ENCODE results near the gene PIGQ.

Gene PIGQ

DNA sequence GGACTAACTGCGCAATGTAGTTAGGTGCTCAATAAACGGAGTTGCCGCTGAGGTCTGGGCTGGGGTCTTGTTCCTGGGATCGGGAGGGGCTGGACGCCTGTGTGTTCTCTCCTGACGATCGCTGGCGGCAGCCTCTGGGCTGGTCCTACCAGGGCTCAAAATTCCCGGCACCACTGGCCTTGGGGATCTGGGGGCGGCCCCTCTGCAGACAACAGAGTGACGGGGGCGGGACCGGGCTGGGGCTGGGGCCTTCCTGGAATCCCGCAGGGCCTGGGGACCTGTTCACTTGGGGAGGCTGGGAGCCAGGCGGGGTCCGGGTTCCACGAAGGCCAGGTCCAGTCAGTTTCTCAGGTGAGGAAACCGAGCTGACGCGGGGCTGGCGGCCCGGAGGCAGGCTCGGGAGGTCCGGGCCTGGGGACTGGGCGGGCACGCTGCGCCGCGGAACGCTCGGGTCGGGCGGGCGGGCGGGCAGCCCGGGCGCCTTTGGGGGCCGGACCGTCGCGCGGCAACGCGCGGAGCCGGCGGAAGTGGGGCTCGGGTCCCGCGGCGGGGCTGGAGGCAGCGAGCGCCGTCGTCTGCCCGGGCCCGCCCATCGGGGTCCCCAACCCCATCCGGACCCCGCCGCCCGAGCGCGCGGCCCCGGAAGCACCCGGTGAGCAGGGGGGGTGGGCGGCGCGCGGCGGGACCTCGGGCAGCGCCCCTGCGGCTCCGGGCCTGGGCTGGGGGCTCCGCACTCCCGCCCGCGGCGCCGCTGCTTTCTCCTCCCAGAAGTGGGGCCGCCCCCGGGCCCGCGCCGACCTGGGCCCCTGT is at the start of gene PIGQ:
PIGQ (plus strand) TSS at position 524 of the 810 bp plus-strand sequence. CDS start 4,107 bp downstream, outside the sequence.
- DNase-seq = peak; percentile 89

- DNase-seq = no peak
Observed at GRCh38 chr16:520847-521246, 48.9 kb upstream of the PIGQ start.

DNA sequence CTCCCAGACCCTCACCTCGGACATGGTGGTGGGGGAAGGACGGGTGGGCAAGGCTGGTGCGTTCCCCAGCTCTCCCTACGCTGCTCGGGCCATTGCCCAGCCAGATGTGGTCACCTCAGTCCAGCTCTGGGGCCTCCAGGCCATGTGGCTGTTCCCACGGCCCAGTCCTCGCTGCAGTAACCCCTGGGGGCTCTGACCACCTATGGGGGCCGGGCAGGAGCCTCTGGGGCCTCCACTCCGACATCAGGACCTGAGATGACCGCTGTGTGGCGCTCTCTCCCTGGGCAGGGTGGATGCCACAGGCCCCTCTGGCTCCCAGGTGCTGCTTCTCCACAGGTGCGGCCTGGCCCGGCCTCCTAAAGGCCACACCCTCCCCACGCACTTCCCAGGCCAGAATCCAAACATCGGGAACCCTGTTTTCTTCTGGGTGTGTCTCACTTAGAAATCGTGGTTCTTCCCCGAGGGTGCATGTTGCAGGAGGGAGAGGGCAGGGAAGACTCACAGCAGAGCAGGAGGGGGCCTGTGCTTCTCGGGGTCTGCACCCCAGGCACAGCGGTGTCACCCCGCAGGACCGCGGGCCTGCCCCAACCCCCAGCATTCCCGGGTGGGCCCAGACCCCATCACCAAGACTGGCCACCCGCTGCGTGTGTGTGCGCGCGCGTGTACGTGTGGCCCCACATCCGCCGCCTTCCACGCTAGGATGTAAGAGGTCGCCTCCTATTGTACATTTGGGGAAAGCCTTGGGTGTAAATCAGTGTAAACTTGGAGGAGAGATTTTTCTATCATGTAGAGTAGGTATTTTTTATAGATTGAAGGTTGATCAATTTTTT is 48.2 kb upstream of the PIGQ start:
- DNase-seq = no peak

DNA sequence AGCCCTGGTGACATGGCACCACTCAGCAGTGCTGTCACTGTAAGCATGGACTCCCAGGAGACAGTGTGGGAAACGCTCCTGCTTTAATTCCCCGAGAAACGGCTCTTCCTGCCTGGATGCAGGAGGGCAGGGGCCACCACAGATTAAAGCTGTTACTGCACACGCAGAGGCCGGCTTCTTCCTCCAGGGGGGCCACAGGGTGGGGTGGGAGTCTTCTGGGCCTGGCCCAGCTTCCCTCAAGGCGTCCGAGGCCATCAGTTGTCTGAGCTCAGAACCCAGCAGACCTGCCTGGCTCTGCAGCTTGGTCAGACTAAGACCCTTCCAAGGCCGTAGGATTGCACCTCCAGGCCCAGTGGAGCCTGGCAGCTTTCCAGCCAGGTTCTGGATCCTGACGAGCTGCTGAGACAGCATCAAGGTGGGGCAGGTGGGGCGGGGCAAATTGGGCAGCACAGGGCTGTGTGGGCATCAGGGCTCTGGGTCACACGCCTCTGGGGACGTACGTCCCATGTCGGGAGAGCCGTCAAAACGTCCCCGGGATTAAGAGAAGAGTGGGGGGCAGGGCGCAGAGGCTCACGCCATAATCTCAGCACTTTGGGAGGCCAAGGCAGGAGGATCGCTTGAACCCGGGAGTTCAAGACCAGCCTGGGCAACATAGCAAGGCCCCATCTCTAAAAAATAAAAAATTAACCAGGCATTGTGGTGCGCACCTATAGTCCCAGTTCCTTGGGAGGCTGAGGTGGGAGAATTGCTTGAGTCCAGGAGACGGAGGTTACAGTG is 47.3 kb upstream of the PIGQ start:
- DNase-seq = no peak

DNA sequence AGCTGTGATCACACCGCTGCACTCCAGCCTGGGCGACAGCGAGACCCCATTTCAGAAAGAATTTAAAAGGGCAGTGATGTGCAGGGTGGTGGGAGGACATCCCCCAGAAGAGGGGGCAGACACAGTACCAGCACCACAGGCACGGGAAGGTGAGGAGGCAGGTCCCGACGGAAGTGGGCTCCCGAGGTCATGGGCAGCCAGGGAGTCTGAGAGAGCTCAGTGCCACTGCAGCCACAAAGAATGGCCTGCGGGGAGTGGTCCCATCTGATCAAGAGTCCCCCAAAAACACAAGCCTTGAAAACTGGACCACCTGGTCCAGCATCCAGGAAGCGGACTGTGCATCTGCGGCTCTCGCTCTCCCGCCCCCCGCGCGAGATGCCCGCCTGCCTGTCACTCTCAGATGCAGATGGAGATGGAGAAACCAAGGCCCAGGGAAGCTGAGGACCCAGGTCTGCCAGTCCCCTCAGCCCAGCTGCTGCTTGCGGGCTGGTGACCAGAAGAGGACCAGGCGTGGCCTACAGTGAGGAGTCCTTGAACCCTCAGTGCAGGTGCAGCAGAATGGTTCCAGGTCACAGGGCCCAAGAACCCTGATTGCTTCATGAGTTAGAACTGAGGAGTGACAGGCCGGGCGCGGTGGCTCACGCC is 46.5 kb upstream of the PIGQ start:
- no peak for DNase-seq

- DNase-seq = no peak
Observed at GRCh38 chr16:524274-525040, 45.3 kb upstream of the PIGQ start.

DNA sequence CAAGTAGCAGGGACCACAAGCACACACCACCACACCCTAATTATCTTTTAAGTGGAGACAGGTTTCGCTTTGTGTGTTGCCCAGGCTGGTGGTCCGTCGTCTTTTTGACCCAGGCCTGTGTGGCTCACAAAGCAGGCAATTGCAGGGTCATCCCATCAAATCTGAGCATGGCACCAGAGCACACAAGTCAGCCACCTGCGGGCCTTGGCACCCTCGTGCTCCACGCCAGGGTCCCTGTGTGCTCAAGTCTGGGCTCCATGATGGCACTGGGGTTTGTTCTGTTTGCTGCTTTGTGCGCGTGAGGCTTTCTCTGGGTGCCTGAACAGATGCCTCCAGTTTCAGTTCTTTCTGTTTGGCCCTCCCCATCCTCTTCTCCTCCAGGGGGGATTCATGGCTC is 44.6 kb upstream of the PIGQ start:
- no peak for DNase-seq

- peak; percentile 88 for DNase-seq
Observed at GRCh38 chr16:525520-526180, 44.1 kb upstream of the PIGQ start.

DNA sequence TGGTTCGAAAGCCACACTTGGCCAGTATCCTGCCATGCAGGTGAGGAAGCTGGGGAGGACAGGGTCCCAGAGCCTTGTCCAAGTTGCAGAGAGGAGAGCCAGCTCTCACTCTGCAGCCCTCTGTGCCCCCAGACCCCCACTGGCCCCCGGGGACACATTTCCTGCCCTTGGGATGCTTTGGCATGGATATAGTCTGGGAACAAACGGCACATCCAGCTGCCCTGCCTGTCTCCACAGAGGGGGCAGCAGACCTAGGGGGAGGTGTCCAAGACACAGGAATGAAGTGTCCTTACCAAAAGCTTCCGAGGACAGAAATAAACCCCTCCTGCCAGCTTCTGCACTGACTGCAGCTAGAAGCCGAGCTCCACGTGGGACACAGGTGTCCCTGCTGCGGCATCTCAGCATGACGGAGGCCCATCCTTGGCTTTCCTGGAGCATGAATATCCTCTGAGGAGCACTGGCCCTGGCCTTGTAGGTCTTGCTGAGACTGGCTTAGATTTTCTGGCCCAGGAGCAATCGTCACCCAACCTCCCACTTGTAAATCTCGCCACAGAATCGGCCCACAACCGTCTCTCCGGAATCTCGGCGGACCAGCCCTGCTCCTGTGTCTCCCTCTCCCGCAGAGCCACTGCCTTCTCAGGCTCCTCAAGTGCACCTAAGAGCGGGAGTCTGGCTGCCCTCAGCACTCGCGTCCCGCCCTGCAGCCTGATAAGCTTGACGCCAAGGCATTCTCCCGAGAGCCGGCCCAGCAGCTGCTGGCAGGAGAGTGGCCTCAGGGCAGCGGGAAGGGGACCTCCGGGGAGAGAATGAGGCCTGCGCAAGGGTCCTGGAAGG is 43.4 kb upstream of the PIGQ start:
- no peak for DNase-seq

GRCh38 chr16:527015-527903 is 42.5 kb upstream of the PIGQ start, which contains the start of gene CAPN15:
CAPN15 (plus strand) TSS chr16:527712; CDS start chr16:546839, 19,127 bp downstream.
- peak; percentile 94 for DNase-seq

DNA sequence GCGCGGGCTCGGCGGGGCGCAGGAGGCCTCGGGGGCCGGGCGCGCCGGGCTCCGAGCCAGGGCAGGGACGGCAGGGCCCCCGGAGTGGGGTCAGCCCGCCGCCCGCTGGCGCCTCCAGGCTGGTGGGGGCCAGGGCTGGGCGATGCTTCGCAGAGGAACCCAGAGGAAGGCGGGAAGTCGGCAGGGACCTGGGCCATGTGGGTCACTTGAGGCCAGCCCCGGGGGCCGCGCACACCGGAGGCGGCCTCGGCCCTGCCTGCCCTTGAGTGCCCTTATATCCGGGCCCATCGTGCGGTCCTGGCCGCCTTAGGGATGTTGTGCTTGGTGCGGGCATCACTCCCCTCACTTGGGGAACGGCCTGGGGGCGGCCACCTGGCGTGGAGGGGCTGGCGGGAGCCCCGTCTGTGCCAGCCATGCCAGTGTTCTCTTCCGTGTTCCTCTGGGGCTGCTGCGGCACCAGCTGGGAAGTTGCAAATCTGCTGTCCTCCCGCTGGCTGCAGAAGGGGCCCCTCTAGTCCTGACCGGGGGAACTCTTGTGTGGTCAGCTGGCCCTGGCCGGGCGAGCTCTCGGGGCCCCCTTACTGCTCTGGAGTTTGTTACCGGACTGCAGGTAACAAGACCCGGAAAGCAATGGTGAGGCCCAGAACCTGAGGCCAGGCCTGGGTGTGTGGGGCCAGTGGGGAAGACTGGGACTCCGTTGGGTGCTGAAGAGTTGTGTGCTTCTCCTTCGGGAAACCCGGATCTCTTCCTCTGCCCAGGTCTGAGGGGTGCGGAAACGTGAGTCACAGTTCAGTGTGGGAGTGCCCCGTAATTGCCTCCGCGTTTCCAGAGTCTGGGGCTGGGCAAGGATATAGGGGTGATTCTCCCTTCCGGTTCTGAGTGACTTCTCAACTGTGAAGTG is 41.4 kb upstream of the PIGQ start:
- DNase-seq = peak; percentile 82

DNA sequence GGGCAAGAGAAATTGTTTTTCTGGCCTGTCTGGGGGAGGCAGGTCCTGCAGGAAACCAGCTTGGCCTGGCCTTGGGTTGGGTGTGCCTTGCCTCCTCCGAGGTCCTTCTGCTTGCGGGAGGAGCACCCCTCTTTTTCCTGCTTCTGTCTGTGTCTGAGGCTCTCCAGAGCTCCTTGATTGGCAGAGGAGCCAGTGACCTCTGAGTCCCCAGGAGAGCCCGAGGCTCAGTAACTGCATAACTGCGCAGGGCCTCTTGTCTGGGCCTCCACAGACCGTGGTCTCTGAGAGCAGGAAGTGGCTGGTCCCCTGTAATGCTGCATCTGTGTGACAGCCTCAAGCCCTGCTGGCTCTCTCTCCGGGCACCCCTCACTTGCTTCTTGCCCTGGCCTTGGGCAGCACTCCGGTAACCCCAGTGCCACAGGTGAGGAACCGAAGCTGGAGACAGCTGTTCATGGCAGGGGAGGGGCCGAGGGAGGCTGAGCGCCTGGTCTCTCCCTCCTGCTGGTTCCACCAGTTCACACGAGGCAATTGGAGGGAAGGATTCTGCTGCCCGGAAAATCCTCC is 40.7 kb upstream of the PIGQ start:
- no peak for DNase-seq

- DNase-seq = no peak
Observed at GRCh38 chr16:530111-530817, 39.5 kb upstream of the PIGQ start.

- no peak for DNase-seq
Observed at GRCh38 chr16:531494-532125, 38.2 kb upstream of the PIGQ start.

GRCh38 chr16:533391-534123 is 36.2 kb upstream of the PIGQ start:
- DNase-seq = no peak

- no peak for DNase-seq
Observed at GRCh38 chr16:534135-534534, 35.6 kb upstream of the PIGQ start.

Measured in activated effector memory CD4-positive, alpha-beta T cell treated with anti-CD3 and anti-CD28 coated beads, Interleukin-2, amount 50 U/mL, for 16 hours (primary cell).